Aorta (tissue), 5 donors: Measurements from ENCODE around the gene C11orf24. TPM values are rescaled to one million over a fixed set of nuclear protein-coding genes. Genes with fewer than 3 reads are reported as not detected.

ENCODE experiments used
- ATAC-seq: fragments of 200-7000 bp; cut with Tn5 transposase; one replicate; pipeline ENCODE4 v1.9.1; 2022; ENCODE audit warnings: moderate library complexity; ENCODE audit not compliant: low FRiP score
- DNase-seq, 2 donors: peaks; one replicate each; pipeline ENCODE4 v3.0.0-alpha.2; 2020
- H3K27ac ChIP-seq, 2 donors: one replicate each; pipeline ENCODE4 v1.5.1; 2013; ENCODE audit warnings: low read length in 2 of 2, mild to moderate bottlenecking in 2 of 2, moderate library complexity in 2 of 2, control low read depth in 1 of 2, inconsistent platforms in 1 of 2, low read depth in 1 of 2
- H3K27me3 ChIP-seq, 2 donors: one replicate each; pipeline ENCODE4 v1.6.1; 2013; ENCODE audit warnings: control low read depth in 1 of 2, low read length in 1 of 2, mild to moderate bottlenecking in 1 of 2, moderate library complexity in 1 of 2; ENCODE audit not compliant: insufficient read depth in 2 of 2, control insufficient read depth in 1 of 2
- H3K36me3 ChIP-seq, 2 donors: one replicate each; pipeline ENCODE4 v1.6.1; 2013; ENCODE audit warnings: control low read depth in 1 of 2, low read length in 1 of 2, mild to moderate bottlenecking in 1 of 2; ENCODE audit not compliant: insufficient read depth in 2 of 2, control insufficient read depth in 1 of 2
- H3K4me1 ChIP-seq, 2 donors: one replicate each; pipeline ENCODE4 v1.6.1; 2013; ENCODE audit warnings: low read length in 2 of 2, control low read depth in 1 of 2, mild to moderate bottlenecking in 1 of 2, moderate library complexity in 1 of 2; ENCODE audit not compliant: insufficient read depth in 2 of 2, control insufficient read depth in 1 of 2
- H3K4me3 ChIP-seq, 2 donors: one replicate each; pipeline ENCODE4 v1.5.1; 2013; ENCODE audit warnings: low read length in 2 of 2, control low read depth in 1 of 2, mild to moderate bottlenecking in 1 of 2
- H3K9me3 ChIP-seq: one replicate; pipeline ENCODE4 v1.6.1; 2013; ENCODE audit warnings: mild to moderate bottlenecking, low read length; ENCODE audit not compliant: control insufficient read depth
- WGBS, 2 donors: extraction: QIAGEN DNeasy Blood & Tissue Kit; methylation state at CpG; one replicate each; pipeline ENCODE4 v1.1.7; 2013; 5-methylcytosine and 5-hydroxymethylcytosine counted together
- intact Hi-C, 2 donors: fragments of 100-400 bp; cut with DNase I; formaldehyde crosslinking; loops; one replicate each; pipeline versions ENCODE4 v1.14.2 to v1.15.0; 2022
- polyA plus RNA-seq, 2 donors: library from polyadenylated mRNA; stranded (reverse); fragments of 200-250 nt; gene quantifications; one replicate each; pipeline ENCODE4 v1.2.3, GENCODE V29; 2013
- total RNA-seq, 2 donors: library from RNA; stranded (reverse); fragmentation: NEBNext Ultra II Directional; extraction: Animal tissue kit (Norgen Biotek cat#: 25700); gene quantifications; one replicate each; pipeline ENCODE4 v1.2.1, GENCODE V29; 2021
- donor health status: healthy with polysubstance abuse.
- donor health status: Bipolar disorder and iron deficiency.
- donor health status: DM: no; HTN: no; CAD: no.
- donor health status: DM: no; HTN: no; CAD: no.
- donor health status: DM: yes; HTN: yes; CAD: no.

The C11orf24 gene
- total and polyA plus RNA-seq, 4 donors: 37.7 to 65.5 (median 44.0) TPM

DNA sequence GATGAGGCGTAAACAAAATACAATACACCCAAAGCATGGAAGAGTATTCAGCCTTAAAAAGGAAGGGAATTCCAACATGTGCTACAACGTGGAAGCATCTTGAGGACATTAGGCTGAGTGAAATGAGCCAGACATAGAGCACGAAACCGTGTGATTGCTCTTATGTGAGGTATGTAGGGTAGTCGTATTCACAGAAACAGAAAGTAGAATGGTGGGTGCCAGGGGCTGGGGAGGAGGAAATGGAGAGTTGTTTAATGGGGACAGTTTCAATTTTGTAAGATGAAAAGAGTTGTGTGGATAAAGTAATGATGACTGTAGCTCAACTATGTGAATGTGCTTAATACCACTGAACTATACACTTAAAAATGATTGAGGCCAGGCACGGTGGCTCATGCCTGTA lies 48.5 kb downstream of the C11orf24 start:
- 74 to 79% methylated on average over 6 of the region's 6 CpGs for WGBS, 2 donors
- no peaks in the 10 kb centered on the region for H3K4me1 ChIP-seq
- no peaks in the 10 kb centered on the region for H3K9me3 ChIP-seq

DNA sequence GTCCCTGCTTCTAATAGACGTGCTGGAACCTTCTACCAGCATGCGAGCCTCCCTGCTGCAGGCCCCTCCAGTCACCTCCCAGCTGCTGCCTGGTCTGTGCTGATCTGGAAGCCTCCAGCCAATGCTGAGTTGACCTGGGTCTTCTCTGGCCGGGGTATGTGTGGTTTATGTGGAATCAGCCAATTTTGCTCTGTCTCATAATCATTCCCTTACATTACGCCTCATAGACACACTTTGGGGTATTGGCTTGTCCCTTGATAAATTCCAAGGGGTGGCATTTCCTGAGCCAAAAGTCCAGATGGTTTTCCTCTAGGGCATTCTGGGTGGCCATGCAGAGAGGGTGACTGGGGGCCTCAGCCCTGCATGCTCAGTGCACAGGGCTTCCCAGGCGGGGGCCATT lies 50.4 kb downstream of the C11orf24 start:
- no peak for DNase-seq
- ATAC-seq: no peak
- no peaks in the 10 kb centered on the region for H3K9me3 ChIP-seq
- no peak overlapping the region for H3K4me3 ChIP-seq
- WGBS, 2 donors: 88 to 91% methylated on average over 5 of the region's 5 CpGs
- no peak overlapping the region for H3K27ac ChIP-seq
- H3K4me1 ChIP-seq: no peaks in the 10 kb centered on the region
- H3K27me3 ChIP-seq: no peaks in the 10 kb centered on the region
- intact Hi-C loops: no loop called here
- H3K36me3 ChIP-seq: no peaks in the 10 kb centered on the region

More for the DNA sequence above, 48.5 kb downstream of the C11orf24 start:
- DNase-seq (no peak), ATAC-seq (no peak)
- intact Hi-C loops: no loop called here
- H3K27me3 ChIP-seq: no peaks in the 10 kb centered on the region
- no peak overlapping the region for H3K4me3 ChIP-seq
- H3K36me3 ChIP-seq: no peaks in the 10 kb centered on the region
- no peak overlapping the region for H3K27ac ChIP-seq

DNA sequence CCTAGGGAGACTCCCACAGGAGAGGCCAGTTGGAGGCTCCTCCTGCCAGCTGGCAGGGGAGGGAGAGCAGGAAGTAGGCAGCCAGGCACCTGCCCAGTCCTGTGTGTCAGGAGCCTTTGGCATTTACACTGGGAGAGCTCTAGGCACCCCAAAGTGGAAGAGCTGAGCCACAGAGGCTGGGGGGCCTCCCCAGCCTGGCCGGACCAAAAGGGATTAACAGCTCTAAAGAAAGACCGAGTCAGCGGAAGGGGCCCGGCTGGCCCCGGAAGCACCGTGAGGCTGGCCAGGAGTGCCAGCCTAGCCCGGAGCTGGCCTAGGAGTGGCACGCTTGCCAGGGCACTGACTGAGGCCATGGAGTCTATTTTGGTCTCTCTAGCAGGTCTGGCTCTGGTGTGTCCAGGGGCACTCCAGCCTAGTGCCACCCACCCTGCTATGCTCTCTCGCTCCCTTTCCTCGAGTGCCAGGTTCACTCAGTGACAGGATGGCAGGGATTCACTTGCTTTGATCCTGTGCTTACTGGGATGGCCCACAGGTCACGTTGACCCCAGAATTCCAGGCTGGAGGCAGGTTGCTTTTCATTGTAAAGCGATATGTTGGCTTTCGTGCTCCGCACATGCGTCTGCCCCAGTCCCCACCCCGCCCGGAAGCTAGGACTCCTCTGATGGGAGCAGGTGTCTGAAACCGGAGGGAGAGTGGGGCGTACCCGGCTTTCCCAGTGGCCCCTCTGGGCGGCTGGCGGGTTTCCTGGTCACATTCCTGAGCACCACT lies 55.4 kb downstream of the C11orf24 start:
- Histone ChIP-seq H3K4me1 (no peaks in the 10 kb centered on the region), H3K4me3 (no peak overlapping the region), H3K27ac (no peak overlapping the region), H3K9me3 (no peaks in the 10 kb centered on the region), H3K27me3 (no peaks in the 10 kb centered on the region), H3K36me3 (no peaks in the 10 kb centered on the region)
- no peak for DNase-seq
- intact Hi-C loops: loop anchor here in 1 of 2 donors (10.0 kb wide), 1 partner anchor 58 kb away; the partner anchor contains the start of gene C11orf24
- ATAC-seq: no peak
- 62 to 68% methylated on average over 21 to 22 of the region's 22 CpGs for WGBS, 2 donors

DNA sequence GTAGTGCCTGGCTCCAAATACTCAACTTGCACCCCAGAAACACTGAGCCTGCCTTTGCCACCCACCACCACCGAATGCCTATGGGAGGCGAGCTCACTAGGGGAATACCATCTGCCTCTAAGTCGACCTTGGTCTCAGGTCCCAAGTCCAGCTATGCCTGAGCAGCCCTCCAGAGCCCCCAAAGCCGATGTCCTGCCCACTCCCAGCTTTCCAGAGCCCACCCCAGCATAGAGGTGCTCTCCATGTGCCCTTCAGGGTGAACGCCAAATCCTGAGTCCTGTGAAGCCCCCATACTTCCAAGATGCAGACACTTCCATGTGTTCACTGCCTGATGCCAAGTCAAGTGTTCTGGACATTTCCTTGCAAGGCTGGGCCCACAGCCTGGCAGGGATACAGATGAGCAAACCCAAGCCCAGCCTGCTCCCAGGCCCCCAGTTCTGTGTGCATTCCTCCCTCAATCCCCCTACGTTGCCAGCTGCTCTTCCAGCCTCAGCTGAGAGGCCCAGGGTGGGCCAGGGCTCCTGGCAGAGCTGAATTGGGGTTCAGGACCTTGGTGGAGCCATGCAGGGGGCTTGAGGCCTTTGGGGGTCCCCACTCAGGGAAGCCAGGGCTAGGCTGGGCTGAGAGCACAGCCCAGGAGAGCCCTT lies 56.1 kb downstream of the C11orf24 start:
- Histone ChIP-seq H3K4me1 (no peaks in the 10 kb centered on the region), H3K27me3 (no peaks in the 10 kb centered on the region), H3K4me3 (no peak overlapping the region), H3K36me3 (no peaks in the 10 kb centered on the region), H3K9me3 (no peaks in the 10 kb centered on the region), H3K27ac (no peak overlapping the region)
- no peak for DNase-seq
- WGBS, 2 donors: 81 to 82% methylated on average over 6 of the region's 6 CpGs
- ATAC-seq: no peak
- intact Hi-C loops: loop anchor here in 1 of 2 donors (10.0 kb wide), 1 partner anchor 59 kb away; the partner anchor contains the start of gene C11orf24

DNA sequence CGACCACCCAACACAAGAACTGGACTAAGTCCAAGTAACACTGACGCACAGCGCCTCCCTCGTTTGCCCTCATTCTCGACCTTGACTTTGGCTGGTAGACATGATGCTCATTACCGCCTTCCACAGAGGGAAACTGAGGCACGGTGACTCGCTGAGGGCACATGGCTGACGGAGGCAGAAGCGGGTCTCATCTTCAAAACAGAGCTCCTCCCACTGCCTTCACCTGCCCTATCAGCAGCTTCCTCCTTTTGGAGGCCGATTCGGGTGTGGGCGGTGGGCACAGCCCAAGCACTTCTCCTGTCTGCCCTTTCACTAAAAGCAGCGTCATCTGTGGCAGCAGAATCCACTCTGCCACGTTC lies 56.7 kb downstream of the C11orf24 start:
- WGBS, 2 donors: 77 to 79% methylated on average over 15 of the region's 15 CpGs
- Histone ChIP-seq H3K36me3 (no peaks in the 10 kb centered on the region), H3K9me3 (no peaks in the 10 kb centered on the region), H3K27me3 (no peaks in the 10 kb centered on the region), H3K4me1 (no peaks in the 10 kb centered on the region), H3K4me3 (no peak overlapping the region), H3K27ac (no peak overlapping the region)
- DNase-seq (no peak), ATAC-seq (no peak)
- intact Hi-C loops: loop anchor here in 1 of 2 donors (10.0 kb wide), 1 partner anchor 60 kb away; the partner anchor contains the start of gene C11orf24

DNA sequence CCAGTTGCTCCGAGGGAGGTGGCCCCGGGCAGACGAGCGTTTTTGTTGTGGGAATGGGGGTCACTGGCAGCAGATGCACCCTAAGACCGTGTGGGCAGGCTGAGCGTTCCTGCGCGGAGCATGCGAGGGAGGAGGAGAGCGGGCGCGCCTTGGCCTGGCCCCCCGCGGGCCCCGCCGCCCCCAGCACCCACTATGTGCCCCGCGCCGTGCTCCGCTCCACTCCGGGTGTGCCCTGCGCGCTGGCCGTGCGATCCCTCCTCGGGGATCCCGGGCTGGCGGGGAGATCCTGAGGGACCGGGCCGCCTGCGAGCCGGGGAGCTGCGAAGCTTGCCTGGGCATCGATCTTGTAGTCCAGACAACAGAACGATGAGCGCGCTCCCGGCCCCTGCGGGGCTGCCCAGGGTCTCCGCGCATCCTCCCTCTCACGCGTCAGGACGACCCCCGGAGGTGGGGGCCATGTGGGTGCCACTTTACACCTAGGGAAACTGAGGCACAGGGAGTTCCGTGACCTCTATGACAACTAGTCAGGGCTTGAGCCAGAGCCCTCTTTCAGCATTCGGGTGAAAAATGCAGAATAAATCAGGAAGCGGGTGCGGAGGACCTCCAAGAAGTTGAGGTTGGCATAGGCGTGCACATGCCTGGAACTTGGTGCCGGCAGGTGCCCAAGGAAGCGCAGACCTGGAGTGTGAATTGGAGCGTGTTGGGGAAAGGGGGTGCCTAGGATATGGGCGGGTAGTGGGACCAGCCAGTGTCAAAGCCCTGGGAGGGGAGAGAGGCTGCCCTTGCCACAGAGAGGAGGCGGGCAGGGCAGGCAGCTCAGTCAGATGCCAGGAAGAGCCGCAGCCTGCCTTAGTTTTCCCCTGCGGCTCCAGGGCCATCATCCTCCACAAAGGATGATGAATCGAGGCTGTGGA lies 57.3 kb downstream of the C11orf24 start:
- Histone ChIP-seq H3K27ac (peak overlapping the region in 1 of 2 donors; percentile 69), H3K36me3 (no peaks in the 10 kb centered on the region), H3K27me3 (no peaks in the 10 kb centered on the region), H3K4me3 (peak overlapping the region; percentile 88 to 91), H3K9me3 (no peaks in the 10 kb centered on the region), H3K4me1 (peaks cover 0 to 2% of the 10 kb centered on the region in 2 donors)
- 15 to 17% methylated on average over 45 to 58 of the region's 58 CpGs for WGBS, 2 donors
- ATAC-seq (peak; percentile 24), DNase-seq (peak; percentile 67 to 82)
- intact Hi-C loops: loop anchor here (5.0 to 10.0 kb wide), 2 partner anchors 60 to 168 kb away; partner anchors contain the start of gene C11orf24 (in 1 of the 2)

DNA sequence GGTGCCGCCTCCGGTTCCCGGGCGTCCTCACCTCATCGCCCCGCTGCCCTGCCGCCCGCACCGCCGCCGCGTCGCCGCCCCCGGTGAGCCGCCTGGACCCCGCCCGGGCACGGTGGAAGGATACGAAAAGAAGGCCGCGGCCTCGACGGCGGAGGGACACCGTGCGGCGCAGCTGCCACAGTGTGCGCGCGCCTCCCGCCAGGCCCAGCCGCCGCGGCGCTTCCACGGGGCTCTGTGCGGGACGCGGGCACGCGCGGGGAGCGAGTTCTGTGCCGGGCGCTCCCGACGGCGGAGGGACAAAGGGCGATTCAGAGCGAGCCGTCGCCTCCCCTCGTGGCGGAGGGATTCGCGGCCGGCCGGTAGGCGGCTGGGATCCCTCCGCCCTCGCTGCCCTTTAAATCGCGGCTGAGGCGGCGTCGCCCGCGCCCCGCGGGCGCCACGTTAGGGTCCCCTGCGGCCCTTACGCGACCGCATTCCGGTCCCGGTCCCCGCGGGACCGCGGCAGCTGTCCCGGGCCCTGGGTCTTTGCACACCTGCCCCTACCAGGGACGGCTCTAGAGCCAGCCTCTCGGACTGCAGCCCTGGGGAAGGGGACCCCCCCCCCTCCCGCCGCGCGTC lies 58.1 kb downstream of the C11orf24 start:
- no peaks in the 10 kb centered on the region for H3K27me3 ChIP-seq
- WGBS, 2 donors: 0% methylated on average over 67 to 90 of the region's 90 CpGs
- peak overlapping the region; percentile 88 to 91 for H3K4me3 ChIP-seq
- H3K4me1 ChIP-seq: peaks cover 0 to 4% of the 10 kb centered on the region in 2 donors
- intact Hi-C loops: loop anchor here (5.0 to 10.0 kb wide), 2 partner anchors 61 to 169 kb away; partner anchors contain the start of gene C11orf24 (in 1 of the 2)
- H3K9me3 ChIP-seq: no peaks in the 10 kb centered on the region
- peak; percentile 86 for ATAC-seq
- peak overlapping the region; percentile 93 to 100 for H3K27ac ChIP-seq
- DNase-seq: peak; percentile 93
- H3K36me3 ChIP-seq: no peaks in the 10 kb centered on the region

DNA sequence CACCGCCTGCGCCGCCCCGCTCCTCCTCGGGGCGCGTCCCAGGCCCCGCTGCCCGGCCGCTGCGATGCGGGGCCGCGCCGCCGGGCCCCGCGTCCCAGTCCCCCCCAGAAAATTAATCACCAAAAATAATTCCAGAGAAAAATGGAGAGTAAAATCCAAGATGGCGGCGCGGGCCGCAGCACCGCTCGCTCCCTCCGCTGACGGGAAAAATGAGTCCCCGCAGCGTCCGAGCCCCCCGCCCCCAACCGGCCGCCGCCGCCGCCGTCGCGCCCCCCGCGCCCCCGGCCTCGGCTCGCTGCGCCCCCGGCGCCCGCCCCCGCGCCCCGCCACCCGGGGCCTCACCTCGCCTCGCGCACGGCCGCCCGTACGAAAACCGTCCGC lies 58.6 kb downstream of the C11orf24 start, which contains the start of gene KMT5B:
Gene KMT5B (minus strand): TSS at position 162 of the 381 bp plus-strand sequence. CDS start 23,220 bp downstream, outside the sequence.
- intact Hi-C loops: loop anchor here (5.0 to 10.0 kb wide), 2 partner anchors 62 to 169 kb away; partner anchors contain the start of gene C11orf24 (in 1 of the 2)
- no peaks in the 10 kb centered on the region for H3K36me3 ChIP-seq
- H3K27me3 ChIP-seq: no peaks in the 10 kb centered on the region
- H3K4me3 ChIP-seq: peak within 1 kb of the TSS; percentile 88 to 91
- no peaks in the 10 kb centered on the region for H3K9me3 ChIP-seq
- WGBS, 2 donors: 1% methylated on average over 31 to 60 of the region's 60 CpGs
- ATAC-seq (no peak), DNase-seq (peak in 1 of 2 donors; percentile 70)
- peak within 1 kb of the TSS; percentile 93 to 100 for H3K27ac ChIP-seq
- H3K4me1 ChIP-seq: peaks cover 0 to 4% of the 10 kb centered on the region in 2 donors
